HL-60 (cell line): Measurements from ENCODE around the gene SIAH3.

ENCODE experiments used
- DNase-seq, 2 experiments: peaks; one replicate each; pipeline ENCODE4 v3.0.0-alpha.2; 2010 to 2020; ENCODE audit warnings: low read depth in 1 of 2, low spot score in 1 of 2
- H3K27ac ChIP-seq: fragments of 250-450 bp; sonication (Bioruptor Pico); replicated peaks from 2 replicates; pipeline ENCODE4 v1.5.1; 2020; ENCODE audit warnings: mild to moderate bottlenecking, moderate library complexity
- H3K27me3 ChIP-seq: fragments of 250-450 bp; sonication (Bioruptor Pico); 2 replicates; pipeline ENCODE4 v1.5.1; 2021; ENCODE audit warnings: mild to moderate bottlenecking, moderate library complexity; ENCODE audit not compliant: insufficient read depth, poor library complexity, severe bottlenecking
- H3K4me3 ChIP-seq: replicated peaks from 2 replicates; pipeline ENCODE4 v1.5.1; 2011; ENCODE audit warnings: mild to moderate bottlenecking, control low read depth, low read length; ENCODE audit not compliant: insufficient read depth
- GABPA ChIP-seq: IDR thresholded peaks from 2 replicates; pipeline ENCODE4 v1.6.1; 2012; ENCODE audit warnings: low read depth
- POLR2AphosphoS5 ChIP-seq: IDR thresholded peaks from 2 replicates; pipeline ENCODE4 v1.6.1; 2012; ENCODE audit warnings: low read depth
- SPI1 ChIP-seq: IDR thresholded peaks from 2 replicates; pipeline ENCODE4 v1.6.1; 2012; ENCODE audit warnings: low read depth, mild to moderate bottlenecking, borderline replicate concordance
- TF ChIP-seq, protein P1 (sequence below): IDR thresholded peaks from one replicate; pipeline ENCODE4 v1.5.1; 2011; ENCODE audit warnings: low read length, control low read depth, inconsistent platforms; ENCODE audit not compliant: insufficient read depth
- TF ChIP-seq, protein P2 (sequence below): IDR thresholded peaks from 2 replicates; pipeline ENCODE4 v1.6.1; 2012; ENCODE audit warnings: low read depth; ENCODE audit not compliant: insufficient replicate concordance

Gene SIAH3

DNA sequence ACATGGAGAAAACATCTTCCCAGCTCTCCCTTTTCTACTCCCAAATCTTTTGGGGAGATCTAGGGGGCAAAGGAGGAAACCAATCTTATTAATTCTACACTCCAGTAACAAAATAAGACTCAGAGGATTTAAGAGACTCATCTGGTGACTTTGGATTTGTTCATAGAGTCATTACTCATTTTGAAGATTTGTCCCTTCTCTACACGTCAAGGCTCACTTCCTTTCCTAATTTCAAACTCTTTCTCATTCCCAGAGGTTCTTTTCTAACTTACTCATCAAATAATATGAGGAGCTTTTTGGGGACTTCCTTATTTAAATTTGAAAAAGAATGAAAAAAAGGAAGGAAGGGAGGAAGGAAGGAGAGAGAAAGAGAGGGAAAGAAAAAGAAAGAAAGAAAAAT is 14.4 kb downstream of the SIAH3 start:
- TF ChIP-seq, protein P1, sequence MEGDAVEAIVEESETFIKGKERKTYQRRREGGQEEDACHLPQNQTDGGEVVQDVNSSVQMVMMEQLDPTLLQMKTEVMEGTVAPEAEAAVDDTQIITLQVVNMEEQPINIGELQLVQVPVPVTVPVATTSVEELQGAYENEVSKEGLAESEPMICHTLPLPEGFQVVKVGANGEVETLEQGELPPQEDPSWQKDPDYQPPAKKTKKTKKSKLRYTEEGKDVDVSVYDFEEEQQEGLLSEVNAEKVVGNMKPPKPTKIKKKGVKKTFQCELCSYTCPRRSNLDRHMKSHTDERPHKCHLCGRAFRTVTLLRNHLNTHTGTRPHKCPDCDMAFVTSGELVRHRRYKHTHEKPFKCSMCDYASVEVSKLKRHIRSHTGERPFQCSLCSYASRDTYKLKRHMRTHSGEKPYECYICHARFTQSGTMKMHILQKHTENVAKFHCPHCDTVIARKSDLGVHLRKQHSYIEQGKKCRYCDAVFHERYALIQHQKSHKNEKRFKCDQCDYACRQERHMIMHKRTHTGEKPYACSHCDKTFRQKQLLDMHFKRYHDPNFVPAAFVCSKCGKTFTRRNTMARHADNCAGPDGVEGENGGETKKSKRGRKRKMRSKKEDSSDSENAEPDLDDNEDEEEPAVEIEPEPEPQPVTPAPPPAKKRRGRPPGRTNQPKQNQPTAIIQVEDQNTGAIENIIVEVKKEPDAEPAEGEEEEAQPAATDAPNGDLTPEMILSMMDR = no peak
- no peak for TF ChIP-seq GABPA
- TF ChIP-seq, protein P2, sequence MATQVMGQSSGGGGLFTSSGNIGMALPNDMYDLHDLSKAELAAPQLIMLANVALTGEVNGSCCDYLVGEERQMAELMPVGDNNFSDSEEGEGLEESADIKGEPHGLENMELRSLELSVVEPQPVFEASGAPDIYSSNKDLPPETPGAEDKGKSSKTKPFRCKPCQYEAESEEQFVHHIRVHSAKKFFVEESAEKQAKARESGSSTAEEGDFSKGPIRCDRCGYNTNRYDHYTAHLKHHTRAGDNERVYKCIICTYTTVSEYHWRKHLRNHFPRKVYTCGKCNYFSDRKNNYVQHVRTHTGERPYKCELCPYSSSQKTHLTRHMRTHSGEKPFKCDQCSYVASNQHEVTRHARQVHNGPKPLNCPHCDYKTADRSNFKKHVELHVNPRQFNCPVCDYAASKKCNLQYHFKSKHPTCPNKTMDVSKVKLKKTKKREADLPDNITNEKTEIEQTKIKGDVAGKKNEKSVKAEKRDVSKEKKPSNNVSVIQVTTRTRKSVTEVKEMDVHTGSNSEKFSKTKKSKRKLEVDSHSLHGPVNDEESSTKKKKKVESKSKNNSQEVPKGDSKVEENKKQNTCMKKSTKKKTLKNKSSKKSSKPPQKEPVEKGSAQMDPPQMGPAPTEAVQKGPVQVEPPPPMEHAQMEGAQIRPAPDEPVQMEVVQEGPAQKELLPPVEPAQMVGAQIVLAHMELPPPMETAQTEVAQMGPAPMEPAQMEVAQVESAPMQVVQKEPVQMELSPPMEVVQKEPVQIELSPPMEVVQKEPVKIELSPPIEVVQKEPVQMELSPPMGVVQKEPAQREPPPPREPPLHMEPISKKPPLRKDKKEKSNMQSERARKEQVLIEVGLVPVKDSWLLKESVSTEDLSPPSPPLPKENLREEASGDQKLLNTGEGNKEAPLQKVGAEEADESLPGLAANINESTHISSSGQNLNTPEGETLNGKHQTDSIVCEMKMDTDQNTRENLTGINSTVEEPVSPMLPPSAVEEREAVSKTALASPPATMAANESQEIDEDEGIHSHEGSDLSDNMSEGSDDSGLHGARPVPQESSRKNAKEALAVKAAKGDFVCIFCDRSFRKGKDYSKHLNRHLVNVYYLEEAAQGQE = no peak
- TF ChIP-seq POLR2AphosphoS5 = no peak
- no peak for TF ChIP-seq SPI1
- H3K27ac ChIP-seq = no peak overlapping the region
- no peak overlapping the region for H3K4me3 ChIP-seq
- H3K27me3 ChIP-seq = no peaks in the 10 kb centered on the region
- no peak for DNase-seq

DNA sequence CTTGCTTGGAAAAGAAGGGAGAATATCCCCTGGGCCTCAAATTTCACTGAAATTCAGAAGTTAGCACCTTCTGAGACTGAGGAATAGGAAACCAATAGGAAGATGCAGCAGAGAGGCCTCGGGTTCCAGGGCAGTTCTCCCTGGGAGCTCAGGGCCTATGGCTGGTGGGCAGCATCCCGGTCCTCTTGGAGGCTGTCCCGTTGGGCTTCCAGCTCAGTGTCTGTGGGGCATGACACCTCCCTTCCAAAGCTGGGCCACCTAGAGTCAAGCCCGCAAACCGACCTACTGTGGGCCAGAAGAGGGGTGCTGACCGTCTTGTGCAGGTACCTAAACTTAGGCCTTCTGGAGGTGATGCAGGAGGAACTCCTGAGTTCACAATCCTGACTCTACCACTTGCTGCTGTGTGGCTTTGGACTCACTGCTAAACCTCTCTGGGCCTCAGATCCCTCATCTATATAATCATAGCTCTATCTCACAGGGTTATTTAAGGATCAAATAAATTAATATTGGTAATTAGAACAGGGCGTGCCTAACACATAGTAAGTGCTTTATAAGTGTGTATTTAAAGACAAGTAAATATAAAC is 17.1 kb downstream of the SIAH3 start:
- no peak for DNase-seq
- Histone ChIP-seq H3K4me3 (no peak overlapping the region), H3K27ac (no peak overlapping the region), H3K27me3 (no peaks in the 10 kb centered on the region)
- TF ChIP-seq POLR2AphosphoS5 (no peak), SPI1 (no peak), GABPA (no peak)
- TF ChIP-seq, protein P2 = no peak
- TF ChIP-seq, protein P1 = no peak

DNA sequence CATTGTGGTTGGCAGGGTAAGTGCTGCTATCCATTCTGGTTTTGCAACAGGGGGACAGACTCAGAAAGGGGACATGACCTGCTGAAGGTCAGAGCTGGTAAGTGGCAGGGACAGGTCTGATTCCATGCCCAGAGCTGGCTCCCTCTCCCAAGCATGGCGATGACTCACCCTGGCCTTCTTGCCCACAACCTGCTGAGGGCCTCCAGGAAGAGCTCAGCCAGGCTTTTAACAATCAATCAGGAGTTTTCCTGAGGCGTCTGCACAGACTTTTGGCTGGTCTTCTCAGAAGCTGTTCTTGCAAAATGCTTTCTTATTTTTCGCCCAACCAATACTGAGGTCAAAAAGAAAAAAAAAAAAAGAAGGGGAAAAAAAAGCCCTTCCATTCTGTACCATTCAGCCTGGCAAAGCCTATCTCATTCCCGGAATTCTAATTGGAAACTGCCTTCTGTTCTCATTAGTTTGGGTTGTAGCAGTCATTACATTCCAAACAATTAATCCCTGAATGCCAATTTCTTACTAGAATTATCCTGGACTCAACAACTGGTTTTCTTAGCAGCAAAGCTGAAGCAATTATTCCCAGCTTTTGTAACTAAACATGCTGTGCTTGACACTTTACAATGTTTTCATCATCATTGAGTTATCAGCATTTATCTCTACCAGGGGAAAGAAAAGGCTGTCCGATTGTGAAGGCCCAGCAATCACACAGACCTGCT is 17.7 kb downstream of the SIAH3 start:
- no peak for DNase-seq
- TF ChIP-seq, protein P2 = no peak
- TF ChIP-seq GABPA (no peak), SPI1 (no peak), POLR2AphosphoS5 (no peak)
- TF ChIP-seq, protein P1 = no peak
- H3K27me3 ChIP-seq = no peaks in the 10 kb centered on the region
- H3K27ac ChIP-seq = no peak overlapping the region
- no peak overlapping the region for H3K4me3 ChIP-seq
